ENCODE measurements around the gene NEUROG1. TPM values are rescaled to one million over a fixed set of nuclear protein-coding genes. Genes with fewer than 3 reads are reported as not detected.

NEUROG1 gene
- polyA plus RNA-seq, 1 donor from 2014 or later: not detected

DNA sequence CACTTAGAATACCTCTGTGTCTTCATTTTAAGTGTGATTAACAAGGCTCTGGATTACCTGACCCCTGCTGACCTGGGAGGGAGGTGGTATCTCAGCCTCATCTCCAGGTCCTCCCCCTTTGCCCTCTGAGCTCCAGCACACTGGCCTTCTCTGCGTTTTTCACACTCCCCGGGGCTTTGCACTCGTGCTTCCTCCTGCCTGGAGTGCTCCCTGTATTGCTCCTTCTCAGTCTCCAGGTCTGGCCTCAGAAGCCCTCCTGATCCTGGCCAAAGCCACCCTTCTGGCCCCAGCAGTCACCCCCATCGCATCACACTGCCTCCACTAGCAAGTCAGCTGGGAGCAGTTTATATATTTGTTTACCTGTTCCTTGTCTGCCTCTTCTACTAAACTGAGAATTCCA is 13.6 kb upstream of the NEUROG1 start:
- H2AFZ ChIP-seq (ENCODE audit: low read depth, low read length): no peak overlapping the region
- no peak overlapping the region for H3K27ac ChIP-seq (ENCODE audit: low read length)
- H4K20me1 ChIP-seq (ENCODE audit: insufficient read depth): no peaks in the 10 kb centered on the region
- no peak overlapping the region for H3K9ac ChIP-seq (ENCODE audit: low read length)
- H3K4me2 ChIP-seq (ENCODE audit: low read length): no peak overlapping the region
- peaks cover 74% of the 10 kb centered on the region for H3K27me3 ChIP-seq (ENCODE audit: insufficient read depth, low read depth, low read length)
- H3F3A ChIP-seq (ENCODE audit: insufficient read depth, low read length, poor library complexity, severe bottlenecking): no peaks in the 10 kb centered on the region
- no peaks in the 10 kb centered on the region for H3K79me2 ChIP-seq (replicated peaks; ENCODE audit: insufficient read depth, low read length)
- no peaks in the 10 kb centered on the region for H3K36me3 ChIP-seq (ENCODE audit: insufficient read depth, low read length)
- no peaks in the 10 kb centered on the region for H3K9me2 ChIP-seq (ENCODE audit: insufficient read depth, low read length)
- TF ChIP-seq EZH2 (IDR thresholded peaks at IDR 0.05; ENCODE audit: borderline replicate concordance, insufficient read depth, low read length, poor library complexity, severe bottlenecking): no peak
- no peak for TF ChIP-seq TAF1 (IDR thresholded peaks at IDR 0.05; ENCODE audit: low read depth)
- TF ChIP-seq, protein P1, sequence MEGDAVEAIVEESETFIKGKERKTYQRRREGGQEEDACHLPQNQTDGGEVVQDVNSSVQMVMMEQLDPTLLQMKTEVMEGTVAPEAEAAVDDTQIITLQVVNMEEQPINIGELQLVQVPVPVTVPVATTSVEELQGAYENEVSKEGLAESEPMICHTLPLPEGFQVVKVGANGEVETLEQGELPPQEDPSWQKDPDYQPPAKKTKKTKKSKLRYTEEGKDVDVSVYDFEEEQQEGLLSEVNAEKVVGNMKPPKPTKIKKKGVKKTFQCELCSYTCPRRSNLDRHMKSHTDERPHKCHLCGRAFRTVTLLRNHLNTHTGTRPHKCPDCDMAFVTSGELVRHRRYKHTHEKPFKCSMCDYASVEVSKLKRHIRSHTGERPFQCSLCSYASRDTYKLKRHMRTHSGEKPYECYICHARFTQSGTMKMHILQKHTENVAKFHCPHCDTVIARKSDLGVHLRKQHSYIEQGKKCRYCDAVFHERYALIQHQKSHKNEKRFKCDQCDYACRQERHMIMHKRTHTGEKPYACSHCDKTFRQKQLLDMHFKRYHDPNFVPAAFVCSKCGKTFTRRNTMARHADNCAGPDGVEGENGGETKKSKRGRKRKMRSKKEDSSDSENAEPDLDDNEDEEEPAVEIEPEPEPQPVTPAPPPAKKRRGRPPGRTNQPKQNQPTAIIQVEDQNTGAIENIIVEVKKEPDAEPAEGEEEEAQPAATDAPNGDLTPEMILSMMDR (IDR thresholded peaks at IDR 0.05; ENCODE audit: poor library complexity, severe bottlenecking): no peak
- TF ChIP-seq POLR2AphosphoS5 (IDR thresholded peaks at IDR 0.05): no peak
- no peak for TF ChIP-seq SMC3 (conservative IDR thresholded peaks at IDR 0.05; ENCODE audit: poor library complexity)
- TF ChIP-seq REST (IDR thresholded peaks at IDR 0.05; ENCODE audit: borderline replicate concordance): no peak
- TF ChIP-seq MXI1 (conservative IDR thresholded peaks at IDR 0.05; ENCODE audit: poor library complexity, severe bottlenecking): no peak
- TF ChIP-seq RAD21 (conservative IDR thresholded peaks at IDR 0.05): no peak
- no peak overlapping the region for H3K4me3 ChIP-seq (ENCODE audit: low read length)
- no peaks in the 10 kb centered on the region for H3K9me3 ChIP-seq (ENCODE audit: low read length)

DNA sequence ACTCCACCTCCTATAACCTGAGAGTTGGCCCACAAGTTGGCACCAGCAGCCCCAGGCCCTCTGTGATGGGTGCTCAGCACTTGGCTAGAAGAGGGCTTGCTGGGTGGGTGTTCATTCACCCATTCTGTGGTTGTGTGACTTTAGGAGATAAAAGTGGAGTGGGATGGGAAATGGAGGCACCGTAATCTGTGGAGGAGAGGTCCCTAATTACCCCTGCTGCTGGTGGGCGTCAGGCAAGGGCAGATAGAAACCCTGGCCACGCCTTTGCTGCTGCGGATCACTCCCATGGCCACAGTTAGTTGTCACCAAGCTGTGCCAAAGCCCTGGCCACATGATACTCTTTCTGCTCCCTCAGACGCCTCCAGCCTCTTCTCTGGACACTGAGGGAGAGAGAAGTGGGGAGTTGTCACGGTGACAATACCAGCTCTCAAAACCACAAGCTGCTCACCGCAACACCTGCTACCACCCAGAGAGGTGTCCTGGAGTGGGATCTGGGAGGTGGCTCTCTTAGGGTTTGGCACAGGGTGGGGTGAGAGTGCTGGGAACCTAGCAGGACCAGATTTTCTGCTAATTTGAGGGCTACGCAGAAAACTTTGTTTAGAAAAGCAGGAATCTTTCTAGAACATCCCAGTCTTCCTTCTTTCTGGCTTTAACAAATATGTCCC is 12.0 kb upstream of the NEUROG1 start:
- Histone ChIP-seq H3K4me2 (ENCODE audit: low read length) (no peak overlapping the region), H3K27me3 (ENCODE audit: insufficient read depth, low read depth, low read length) (peaks cover 88% of the 10 kb centered on the region), H3K9me3 (ENCODE audit: low read length) (no peaks in the 10 kb centered on the region), H3K27ac (ENCODE audit: low read length) (no peak overlapping the region), H3K36me3 (ENCODE audit: insufficient read depth, low read length) (no peaks in the 10 kb centered on the region), H3F3A (ENCODE audit: insufficient read depth, low read length, poor library complexity, severe bottlenecking) (no peaks in the 10 kb centered on the region), H3K79me2 (replicated peaks; ENCODE audit: insufficient read depth, low read length) (no peaks in the 10 kb centered on the region), H3K4me3 (ENCODE audit: low read length) (no peak overlapping the region), H4K20me1 (ENCODE audit: insufficient read depth) (no peaks in the 10 kb centered on the region), H3K9me2 (ENCODE audit: insufficient read depth, low read length) (no peaks in the 10 kb centered on the region), H2AFZ (ENCODE audit: low read depth, low read length) (no peak overlapping the region), H3K9ac (ENCODE audit: low read length) (no peak overlapping the region)
- no peak for TF ChIP-seq TAF1 (IDR thresholded peaks at IDR 0.05; ENCODE audit: low read depth)

DNA sequence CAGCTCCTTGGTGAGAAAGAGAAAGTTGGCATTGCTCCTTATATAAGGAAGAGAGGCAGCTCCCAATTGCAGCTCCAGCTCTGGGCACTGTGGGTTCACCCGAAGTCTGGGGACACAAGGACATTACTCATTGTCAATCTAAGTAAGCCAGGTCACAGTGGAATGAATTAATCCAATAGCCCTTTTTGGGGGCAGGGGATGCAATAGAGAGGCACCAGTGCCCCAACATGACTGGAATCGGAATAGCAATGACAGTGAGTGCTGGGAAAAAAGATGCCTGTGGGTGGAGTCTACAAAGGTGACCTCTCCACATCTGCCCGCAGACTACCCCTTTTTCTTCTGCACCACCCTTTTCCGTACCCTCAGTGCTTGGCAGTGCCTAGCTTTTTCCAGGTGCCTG is 11.1 kb upstream of the NEUROG1 start:
- no peaks in the 10 kb centered on the region for H3K36me3 ChIP-seq (ENCODE audit: insufficient read depth, low read length)
- H3K27ac ChIP-seq (ENCODE audit: low read length): no peak overlapping the region
- H3K4me2 ChIP-seq (ENCODE audit: low read length): no peak overlapping the region
- H3K9me3 ChIP-seq (ENCODE audit: low read length): no peaks in the 10 kb centered on the region
- H4K20me1 ChIP-seq (ENCODE audit: insufficient read depth): no peaks in the 10 kb centered on the region
- no peak overlapping the region for H2AFZ ChIP-seq (ENCODE audit: low read depth, low read length)
- no peak overlapping the region for H3K9ac ChIP-seq (ENCODE audit: low read length)
- no peak overlapping the region for H3K4me3 ChIP-seq (ENCODE audit: low read length)
- no peaks in the 10 kb centered on the region for H3K79me2 ChIP-seq (replicated peaks; ENCODE audit: insufficient read depth, low read length)
- H3F3A ChIP-seq (ENCODE audit: insufficient read depth, low read length, poor library complexity, severe bottlenecking): no peaks in the 10 kb centered on the region
- no peaks in the 10 kb centered on the region for H3K9me2 ChIP-seq (ENCODE audit: insufficient read depth, low read length)
- peaks cover 90% of the 10 kb centered on the region for H3K27me3 ChIP-seq (ENCODE audit: insufficient read depth, low read depth, low read length)
- no peak for TF ChIP-seq EZH2 (IDR thresholded peaks at IDR 0.05; ENCODE audit: borderline replicate concordance, insufficient read depth, low read length, poor library complexity, severe bottlenecking)
- TF ChIP-seq SMC3 (conservative IDR thresholded peaks at IDR 0.05; ENCODE audit: poor library complexity): no peak
- TF ChIP-seq, protein P1 (IDR thresholded peaks at IDR 0.05; ENCODE audit: poor library complexity, severe bottlenecking): no peak
- no peak for TF ChIP-seq REST (IDR thresholded peaks at IDR 0.05; ENCODE audit: borderline replicate concordance)
- no peak for TF ChIP-seq POLR2AphosphoS5 (IDR thresholded peaks at IDR 0.05)
- no peak for TF ChIP-seq TAF1 (IDR thresholded peaks at IDR 0.05; ENCODE audit: low read depth)
- TF ChIP-seq EP300 (conservative IDR thresholded peaks at IDR 0.05; ENCODE audit: poor library complexity, severe bottlenecking): no peak
- no peak for TF ChIP-seq RAD21 (conservative IDR thresholded peaks at IDR 0.05)
- no peak for TF ChIP-seq MXI1 (conservative IDR thresholded peaks at IDR 0.05; ENCODE audit: poor library complexity, severe bottlenecking)
